Liver (tissue), 9 donors: Measurements from ENCODE around the gene DCDC2B. TPM values are rescaled to one million over a fixed set of nuclear protein-coding genes. Genes with fewer than 3 reads are reported as not detected.

Experiments
- DNase-seq: peaks from one replicate; pipeline ENCODE4 v3.0.0-alpha.2; 2017; ENCODE audit warnings: low spot score
- H3K27ac ChIP-seq, 2 donors: one replicate each; pipeline ENCODE4 v1.7.0; 2013; ENCODE audit warnings: inconsistent platforms in 2 of 2, low read length in 2 of 2, control low read depth in 1 of 2, low read depth in 1 of 2, mild to moderate bottlenecking in 1 of 2
- H3K27me3 ChIP-seq, 4 donors: one replicate each; pipeline versions ENCODE4 v1.6.1 to v1.7.0; 2013; ENCODE audit warnings: low read length in 3 of 4, inconsistent platforms in 1 of 4, mild to moderate bottlenecking in 1 of 4, moderate library complexity in 1 of 4; ENCODE audit not compliant: control insufficient read depth in 4 of 4, insufficient read depth in 4 of 4
- H3K36me3 ChIP-seq, 4 donors: one replicate each; pipeline versions ENCODE4 v1.6.1 to v1.7.0; 2013; ENCODE audit warnings: low read length in 3 of 4, mild to moderate bottlenecking in 3 of 4, low read depth in 1 of 4, moderate library complexity in 1 of 4; ENCODE audit not compliant: control insufficient read depth in 4 of 4, insufficient read depth in 3 of 4
- H3K4me1 ChIP-seq, 4 donors: one replicate each; pipeline versions ENCODE4 v1.6.1 to v1.7.0; 2013; ENCODE audit warnings: low read length in 3 of 4, mild to moderate bottlenecking in 3 of 4, moderate library complexity in 1 of 4; ENCODE audit not compliant: control insufficient read depth in 4 of 4, insufficient read depth in 4 of 4
- H3K4me3 ChIP-seq, 3 donors: one replicate each; pipeline versions ENCODE4 v1.6.1 to v1.7.0; 2013; ENCODE audit warnings: low read length in 3 of 3, control low read depth in 1 of 3, low read depth in 1 of 3, mild to moderate bottlenecking in 1 of 3
- H3K9ac ChIP-seq, 2 donors: one replicate each; pipeline ENCODE4 v1.7.0; 2013; ENCODE audit warnings: low read length in 2 of 2, mild to moderate bottlenecking in 2 of 2, moderate library complexity in 2 of 2, control low read depth in 1 of 2, low read depth in 1 of 2
- H3K9me3 ChIP-seq, 4 donors: one replicate each; pipeline versions ENCODE4 v1.6.1 to v1.7.0; 2013; ENCODE audit warnings: low read length in 3 of 4; ENCODE audit not compliant: control insufficient read depth in 4 of 4
- ATF3 ChIP-seq: IDR thresholded peaks from 2 replicates; pipeline ENCODE4 v1.6.1; 2016; ENCODE audit warnings: antibody characterized with exemption
- CTCF ChIP-seq: fragments of 150-350 bp; IDR thresholded peaks from 2 replicates; pipeline ENCODE4 v1.5.1; 2017; ENCODE audit warnings: improper control_type of control experiment, low read depth, low read length; ENCODE audit not compliant: missing input control
- EGR1 ChIP-seq, 2 donors: IDR thresholded peaks; 2 replicates each; pipeline ENCODE4 v1.6.1; 2016 to 2018; ENCODE audit warnings: antibody characterized with exemption in 2 of 2, low read depth in 2 of 2
- FOXA1 ChIP-seq: IDR thresholded peaks from 2 replicates; pipeline ENCODE4 v1.6.1; 2016; ENCODE audit warnings: antibody characterized with exemption
- FOXA2 ChIP-seq: IDR thresholded peaks from 2 replicates; pipeline ENCODE4 v1.6.1; 2016; ENCODE audit warnings: antibody characterized with exemption
- GABPA ChIP-seq, 2 donors: IDR thresholded peaks in 1 of 2; conservative IDR thresholded peaks in 1 of 2; 2 replicates each; pipeline ENCODE4 v1.6.1; 2016; ENCODE audit warnings: antibody characterized with exemption in 2 of 2, mild to moderate bottlenecking in 1 of 2, moderate library complexity in 1 of 2
- HNF4A ChIP-seq, 2 donors: conservative IDR thresholded peaks; 2 replicates each; pipeline ENCODE4 v1.6.1; 2016; ENCODE audit warnings: antibody characterized with exemption in 2 of 2, mild to moderate bottlenecking in 2 of 2
- HNF4G ChIP-seq: IDR thresholded peaks from 2 replicates; pipeline ENCODE4 v1.6.1; 2016; ENCODE audit warnings: antibody characterized with exemption
- JUND ChIP-seq, 2 donors: IDR thresholded peaks; 2 replicates each; pipeline ENCODE4 v1.6.1; 2016; ENCODE audit warnings: antibody characterized with exemption in 2 of 2
- MAX ChIP-seq: IDR thresholded peaks from 2 replicates; pipeline ENCODE4 v1.6.1; 2016; ENCODE audit warnings: antibody characterized with exemption
- NR2F2 ChIP-seq: IDR thresholded peaks from 2 replicates; pipeline ENCODE4 v1.6.1; 2016; ENCODE audit warnings: antibody characterized with exemption
- RAD21 ChIP-seq, 2 donors: IDR thresholded peaks; 2 replicates each; pipeline ENCODE4 v1.6.1; 2016; ENCODE audit warnings: antibody characterized with exemption in 2 of 2, mild to moderate bottlenecking in 2 of 2
- REST ChIP-seq: IDR thresholded peaks from 2 replicates; pipeline ENCODE4 v1.6.1; 2016; ENCODE audit warnings: antibody characterized with exemption, mild to moderate bottlenecking
- RXRA ChIP-seq, 2 donors: IDR thresholded peaks; 2 replicates each; pipeline ENCODE4 v1.6.1; 2017 to 2018; ENCODE audit warnings: antibody characterized with exemption in 2 of 2, mild to moderate bottlenecking in 1 of 2
- SP1 ChIP-seq: IDR thresholded peaks from 2 replicates; pipeline ENCODE4 v1.6.1; 2018; ENCODE audit warnings: antibody characterized with exemption, mild to moderate bottlenecking
- TAF1 ChIP-seq: conservative IDR thresholded peaks from 2 replicates; pipeline ENCODE4 v1.6.1; 2016; ENCODE audit warnings: antibody characterized with exemption, mild to moderate bottlenecking
- YY1 ChIP-seq: IDR thresholded peaks from 2 replicates; pipeline ENCODE4 v1.6.1; 2016; ENCODE audit warnings: antibody characterized with exemption, mild to moderate bottlenecking
- ZBTB33 ChIP-seq: IDR thresholded peaks from 2 replicates; pipeline ENCODE4 v1.6.1; 2016; ENCODE audit warnings: antibody characterized with exemption
- WGBS: extraction: QIAGEN DNeasy Blood & Tissue Kit; methylation state at CpG from one replicate; pipeline ENCODE4 v1.1.7; 2013; 5-methylcytosine and 5-hydroxymethylcytosine counted together
- polyA plus RNA-seq, 2 donors: library from polyadenylated mRNA; stranded (reverse) in 1 of 2; unstranded in 1 of 2; fragments of 200-250 nt in 1 of 2; fragments of >200 nt in 1 of 2; fragmentation: Nextera tagmentation in 1 of 2; extraction: Ambion mirVana in 1 of 2; gene quantifications; one replicate each; pipeline versions ENCODE4 v1.2.1 to v1.2.3, GENCODE V29; 2013 to 2015
- total RNA-seq, 2 donors: library from RNA; depleted of rRNA; stranded (reverse); fragments of >200 nt; gene quantifications; one replicate each; pipeline ENCODE4 v1.2.3, GENCODE V29; 2014
- donor health status: healthy.
- donor health status: healthy.
- donor health status: healthy.
- donor health status: healthy.
- donor health status: healthy.

Gene DCDC2B
- total and polyA plus RNA-seq, 4 donors = 0.08 TPM; not detected in 3

- Histone ChIP-seq H3K36me3 (peaks cover 0 to 13% (median 9%) of the 10 kb centered on the region in 4 donors), H3K27me3 (no peaks in the 10 kb centered on the region), H3K9me3 (no peaks in the 10 kb centered on the region), H3K4me3 (peak overlapping the region in 2 of 3 donors; percentile 41 to 48), H3K9ac (peak overlapping the region in 1 of 2 donors; percentile 3), H3K4me1 (peaks cover 3 to 46% (median 32%) of the 10 kb centered on the region in 4 donors), H3K27ac (peak overlapping the region; percentile 6 to 57)
- 28% methylated on average over 26 of the region's 26 CpGs for WGBS
- no peak for TF ChIP-seq SP1
- no peak for TF ChIP-seq REST
- no peak for TF ChIP-seq GABPA (IDR thresholded peaks at IDR 0.05 in 1 of 2, conservative IDR thresholded peaks at IDR 0.05 in 1 of 2)
- no peak for TF ChIP-seq MAX
- TF ChIP-seq RAD21 (IDR thresholded peaks at IDR 0.05) = no peak
- TF ChIP-seq TAF1 = no peak
- TF ChIP-seq HNF4G = no peak
- TF ChIP-seq JUND (IDR thresholded peaks at IDR 0.05) = no peak
- no peak for TF ChIP-seq NR2F2
- TF ChIP-seq CTCF = no peak
- no peak for TF ChIP-seq ZBTB33
- no peak for TF ChIP-seq FOXA2
- no peak for TF ChIP-seq YY1
- TF ChIP-seq EGR1 (IDR thresholded peaks at IDR 0.05; ENCODE audit: low read depth in 2 of 2) = no peak
- TF ChIP-seq HNF4A (conservative IDR thresholded peaks at IDR 0.05) = no peak
- TF ChIP-seq ATF3 = no peak
- TF ChIP-seq RXRA (IDR thresholded peaks at IDR 0.05) = no peak
- no peak for TF ChIP-seq FOXA1
- peak; percentile 83 for DNase-seq
Observed at GRCh38 chr1:32201011-32201855, 7.7 kb upstream of the DCDC2B start.
